NCI-H1436 treated with DMSO at 0.1 percent for 48 hours (cell line): ENCODE data around the gene APOLD1.
"Not testable (repeated sequence)": the region's sequence is repeated elsewhere in the genome, so short reads cannot be mapped to it uniquely, and the experiment has no call there.

Source experiments
- DNase-seq: peaks from one replicate; lab custom pipeline; 2025; lab: John Stamatoyannopoulos, UW

Gene APOLD1

DNA sequence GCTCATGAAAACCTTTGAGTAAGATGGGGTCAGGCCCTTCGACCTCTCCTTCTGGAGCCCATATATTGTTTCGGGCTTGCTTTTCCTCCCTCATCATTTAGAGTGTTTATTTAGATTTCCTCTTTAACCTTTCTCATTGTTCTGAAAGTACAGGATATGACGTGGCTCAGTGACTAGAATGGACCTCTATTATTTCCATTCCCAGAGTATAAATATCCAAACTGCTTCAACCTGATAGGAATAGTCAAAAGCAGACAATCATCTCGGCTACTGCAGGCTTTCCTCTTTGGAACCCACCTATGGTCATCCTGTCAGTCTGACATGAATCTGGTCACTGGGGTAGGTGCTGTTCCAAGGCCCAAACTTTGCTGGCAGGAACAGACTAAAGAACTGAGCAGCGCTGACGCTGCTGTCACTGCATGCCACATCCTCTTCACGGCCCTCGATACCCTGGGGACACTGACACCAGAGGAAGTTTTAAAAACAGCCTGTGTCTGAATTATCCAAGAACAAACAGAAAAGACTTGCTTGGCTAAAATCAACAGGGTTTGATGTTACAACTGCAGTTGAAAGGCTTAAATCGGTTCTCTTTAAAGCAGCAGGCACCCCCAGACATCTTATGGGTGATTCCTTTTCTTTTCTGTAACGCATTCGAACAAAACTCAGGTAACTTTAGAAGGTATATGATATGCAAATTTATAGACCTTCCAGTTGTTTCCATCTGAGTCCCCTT is 22.7 kb downstream of the APOLD1 start:
- DNase-seq = no peak

DNA sequence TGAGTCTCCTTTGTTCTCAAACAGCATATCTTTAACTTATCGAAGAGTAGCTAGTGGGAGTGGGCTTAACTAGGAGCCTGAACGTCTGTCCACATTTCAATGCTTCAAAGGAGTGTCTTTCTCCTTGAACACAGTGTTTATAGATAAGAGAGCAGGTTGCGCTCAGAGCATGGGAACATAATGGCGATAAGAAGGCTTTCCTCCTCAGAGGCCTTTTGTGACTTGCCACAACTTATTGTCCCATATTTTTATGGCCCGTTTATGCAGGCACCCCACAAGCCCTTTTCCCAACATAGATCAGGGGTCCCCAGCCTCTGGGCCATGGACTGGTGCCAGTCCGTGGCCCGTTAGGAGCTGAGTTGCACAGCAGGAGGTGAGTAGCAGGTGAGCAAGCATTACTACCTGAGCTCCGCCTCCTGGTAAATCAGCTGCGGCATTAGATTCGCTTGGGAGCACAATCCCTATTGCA is 25.1 kb downstream of the APOLD1 start:
- no peak for DNase-seq

DNA sequence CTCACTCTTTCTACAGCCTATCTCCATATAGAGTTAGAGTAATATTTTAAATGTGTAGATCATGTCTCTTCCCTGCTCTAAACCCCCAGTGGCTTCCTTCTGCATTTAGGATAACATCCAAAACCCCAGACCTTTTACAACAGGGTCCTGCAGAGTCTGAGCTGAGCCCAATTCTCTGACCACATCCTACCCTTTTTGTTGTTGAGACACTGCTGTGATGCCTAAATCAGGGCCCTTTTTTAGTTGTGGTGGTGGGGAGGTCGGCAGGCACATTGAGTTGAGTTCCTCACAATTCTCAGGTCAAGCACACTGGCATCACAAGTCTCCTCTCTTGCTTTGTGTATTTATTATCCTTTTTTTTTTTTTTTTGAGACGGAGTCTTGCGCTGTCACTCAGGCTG is 25.9 kb downstream of the APOLD1 start:
- no peak for DNase-seq

DNA sequence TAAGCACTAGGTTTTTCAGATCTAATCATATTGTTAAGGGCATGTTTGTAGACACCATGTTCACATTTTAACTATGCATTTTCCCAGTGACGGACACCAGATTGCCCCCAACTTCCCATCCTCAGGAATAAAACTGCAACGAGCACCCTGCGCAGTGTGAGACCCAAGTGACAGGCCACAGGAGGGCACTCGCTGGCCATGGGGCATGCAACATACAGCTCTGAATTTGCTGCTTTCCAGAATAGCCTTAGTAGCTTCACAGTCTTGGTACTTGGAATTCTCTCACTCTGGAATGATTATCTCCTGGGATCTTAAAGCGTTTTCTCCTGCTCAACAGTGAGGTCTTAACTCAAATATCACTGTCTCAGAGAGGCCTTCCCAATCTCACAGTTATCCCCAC is 26.7 kb downstream of the APOLD1 start:
- no peak for DNase-seq

DNA sequence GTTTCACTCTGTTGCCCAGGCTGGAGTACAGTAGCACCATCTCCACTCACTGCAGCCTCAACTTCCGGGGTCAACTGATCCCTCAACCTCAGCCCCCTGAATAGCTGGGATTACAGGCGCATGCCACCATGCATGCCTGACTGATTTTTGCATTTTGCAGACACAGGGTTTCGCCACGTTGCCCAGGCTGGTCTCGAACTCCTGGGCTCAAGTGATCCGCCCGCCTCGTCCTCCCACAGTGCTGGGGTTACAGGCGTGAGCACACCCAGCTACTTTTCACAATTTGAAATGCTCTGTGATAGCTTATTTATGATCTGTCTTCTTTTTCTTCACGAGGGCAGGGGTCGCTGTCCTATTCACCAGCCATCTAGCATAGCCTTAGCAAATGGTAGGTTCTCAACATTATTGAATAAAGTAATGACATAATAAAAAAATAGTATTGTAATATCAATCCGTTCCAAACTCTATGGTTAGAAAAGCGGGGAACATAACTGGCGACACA is 27.2 kb downstream of the APOLD1 start:
- no peak for DNase-seq

DNA sequence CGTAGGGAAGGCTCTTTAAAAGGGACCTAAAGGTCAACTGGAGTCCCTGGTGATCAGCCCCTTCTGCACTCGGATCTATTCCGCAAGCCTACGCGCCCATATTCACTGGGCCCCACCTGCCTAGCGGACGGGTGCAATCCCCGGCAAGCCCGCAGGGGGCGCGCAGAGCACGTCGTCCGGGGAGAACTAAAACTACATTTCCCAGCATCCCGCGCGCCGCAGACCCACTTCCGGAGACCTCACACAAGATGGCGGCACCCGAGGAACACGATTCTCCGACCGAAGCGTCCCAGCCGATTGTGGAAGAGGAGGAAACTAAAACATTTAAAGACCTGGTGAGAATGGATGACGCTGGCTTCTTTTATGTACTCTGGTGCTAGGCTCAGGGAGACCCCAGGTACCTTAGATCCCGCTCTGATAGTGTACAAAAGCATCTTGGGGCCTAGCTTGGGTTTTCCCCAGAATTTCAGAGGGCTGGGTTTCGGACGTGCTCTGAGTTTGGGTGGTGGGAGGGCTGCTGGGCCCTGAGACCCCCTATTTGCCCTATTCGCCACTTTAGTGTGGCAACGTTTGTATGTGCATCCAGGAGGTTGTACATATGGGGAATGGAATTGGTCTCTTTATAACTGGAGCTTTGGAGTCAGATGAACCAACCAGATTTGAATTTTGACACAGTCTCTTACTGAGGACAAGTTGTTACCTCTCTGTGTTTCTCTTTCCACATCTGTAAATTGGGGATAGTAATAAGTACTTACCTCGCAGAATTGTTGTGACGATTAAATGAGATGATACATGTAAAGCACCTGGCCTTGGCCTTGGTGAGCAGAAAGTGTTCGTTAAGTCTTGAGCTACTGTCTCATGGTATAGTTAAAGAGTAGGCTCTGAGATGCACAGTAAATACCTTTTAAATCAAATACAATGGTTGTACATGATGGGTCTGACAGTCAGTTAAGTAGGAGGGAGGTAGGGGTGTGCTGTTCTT is 28.0 kb downstream of the APOLD1 start, which contains the start of gene DDX47:
Gene DDX47 (plus strand): TSS at position 227 of the 982 bp plus-strand sequence. CDS start 22 bp downstream, at position 249.
- no peak for DNase-seq

DNA sequence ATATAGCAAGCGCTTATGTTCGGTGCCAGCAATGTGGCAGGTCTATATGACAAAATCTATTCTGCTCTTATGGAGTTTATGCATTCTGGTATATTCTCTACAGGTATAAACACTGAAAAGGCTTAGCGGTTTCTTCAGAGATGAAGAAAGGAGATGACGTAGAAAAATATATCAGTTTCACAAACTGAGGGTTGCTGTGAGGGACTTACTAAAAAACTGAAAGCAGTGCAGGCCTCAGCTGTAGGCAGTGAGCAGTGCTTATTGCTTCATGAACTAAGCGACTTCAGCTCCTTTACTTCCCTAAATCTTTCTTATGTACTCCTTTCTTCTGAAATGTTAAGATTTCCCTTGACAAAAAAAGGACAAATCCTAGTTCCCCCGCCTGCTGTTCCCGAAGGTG is 32.2 kb downstream of the APOLD1 start:
- no peak for DNase-seq

DNA sequence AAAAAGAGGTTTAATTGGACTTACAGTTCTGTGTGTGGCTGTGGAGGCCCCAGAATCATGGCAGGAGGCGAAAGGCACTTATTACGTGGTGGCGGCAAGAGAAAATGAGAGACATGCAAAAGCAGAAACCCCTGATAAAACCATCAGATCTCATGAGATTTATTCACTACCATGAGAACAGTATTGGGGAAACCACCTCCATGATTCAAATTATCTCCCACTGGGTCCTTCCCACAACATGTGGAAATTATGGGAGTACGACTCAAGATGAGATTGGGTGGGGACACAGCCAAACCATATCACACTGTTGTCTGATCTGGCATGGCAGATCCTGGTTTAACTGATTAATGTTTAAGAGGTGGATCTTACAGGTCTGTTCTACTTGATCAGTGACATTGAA is 33.2 kb downstream of the APOLD1 start:
- DNase-seq = no peak

DNA sequence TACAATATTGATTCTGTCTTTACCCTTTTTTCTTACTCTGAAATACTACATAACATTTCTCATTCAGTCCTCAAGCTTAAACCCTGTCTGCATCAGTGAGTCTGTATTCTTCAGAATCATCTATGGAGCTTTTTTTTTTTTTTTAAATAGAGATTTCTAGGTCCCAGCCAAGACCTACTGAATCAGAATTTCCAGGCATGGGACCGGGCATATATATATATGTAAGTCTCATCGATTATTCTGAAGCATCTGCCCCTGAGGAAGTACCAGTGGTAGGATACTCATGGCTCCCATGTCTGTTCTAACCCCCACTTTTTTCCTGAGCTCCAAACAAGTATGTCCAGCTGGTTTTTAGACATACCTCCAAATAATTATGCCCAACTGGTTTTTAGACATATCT is 33.8 kb downstream of the APOLD1 start:
- DNase-seq = no peak

DNA sequence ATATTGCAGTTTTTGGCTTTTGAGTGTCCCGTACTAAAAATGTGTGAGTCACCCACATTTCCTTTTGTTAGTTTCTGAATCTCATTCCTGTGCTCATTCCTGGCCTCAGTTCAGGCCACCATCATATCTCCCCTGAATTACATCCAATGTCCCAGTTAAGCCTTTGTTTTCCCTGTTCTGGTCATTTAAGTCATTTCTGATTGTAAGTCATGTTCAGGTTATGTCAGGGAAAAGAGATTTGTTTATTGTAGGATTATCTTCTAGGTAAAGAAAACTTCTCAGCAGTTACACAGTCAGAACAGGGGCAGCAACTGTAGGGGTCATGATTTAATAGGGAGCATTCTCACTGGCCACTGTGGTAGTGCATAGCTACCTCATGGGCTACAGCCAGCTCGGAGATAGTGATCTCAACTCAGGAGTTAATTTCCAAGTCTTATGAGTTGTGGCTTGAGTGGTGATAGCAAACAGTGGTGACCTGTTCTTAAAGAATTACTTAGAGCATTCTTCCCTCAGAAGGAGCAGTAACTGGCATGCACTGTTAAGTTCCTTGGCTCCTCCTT is 34.4 kb downstream of the APOLD1 start:
- DNase-seq = no peak

DNA sequence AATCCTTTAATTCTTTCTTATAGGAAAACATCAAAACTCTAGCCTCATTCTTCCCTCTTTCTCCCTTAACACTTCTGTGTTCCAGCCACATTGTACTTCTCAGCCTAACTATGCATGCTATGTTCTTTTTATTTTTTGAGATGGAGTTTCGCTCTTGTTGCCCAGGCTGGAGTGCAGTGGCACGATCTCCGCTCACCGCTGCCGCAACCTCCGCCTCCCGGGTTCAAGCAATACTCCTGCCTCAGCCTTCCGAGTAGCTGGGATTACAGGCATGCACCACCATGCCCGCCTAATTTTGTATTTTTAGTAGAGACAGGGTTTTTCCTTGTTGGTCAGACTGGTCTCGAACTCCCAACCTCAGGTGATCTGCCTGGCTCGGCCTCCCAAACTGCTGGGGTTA is 34.9 kb downstream of the APOLD1 start:
- DNase-seq = not testable (repeated sequence)

DNA sequence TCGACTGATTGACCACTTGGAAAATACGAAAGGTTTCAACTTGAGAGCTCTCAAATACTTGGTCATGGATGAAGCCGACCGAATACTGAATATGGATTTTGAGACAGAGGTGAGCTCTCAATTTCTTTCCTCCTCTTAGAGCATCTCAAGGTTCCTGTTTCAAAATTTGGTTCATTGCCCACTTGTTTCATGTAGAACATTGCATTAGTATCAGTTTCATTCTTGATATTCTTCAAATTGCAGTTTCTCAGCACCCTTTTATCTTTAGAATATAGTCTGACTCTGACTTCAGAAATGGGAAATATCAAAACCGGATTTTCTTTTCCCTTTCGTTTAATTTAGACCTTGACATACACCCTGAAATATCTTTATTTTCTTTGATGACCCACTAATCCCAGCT is 36.5 kb downstream of the APOLD1 start:
- no peak for DNase-seq

DNA sequence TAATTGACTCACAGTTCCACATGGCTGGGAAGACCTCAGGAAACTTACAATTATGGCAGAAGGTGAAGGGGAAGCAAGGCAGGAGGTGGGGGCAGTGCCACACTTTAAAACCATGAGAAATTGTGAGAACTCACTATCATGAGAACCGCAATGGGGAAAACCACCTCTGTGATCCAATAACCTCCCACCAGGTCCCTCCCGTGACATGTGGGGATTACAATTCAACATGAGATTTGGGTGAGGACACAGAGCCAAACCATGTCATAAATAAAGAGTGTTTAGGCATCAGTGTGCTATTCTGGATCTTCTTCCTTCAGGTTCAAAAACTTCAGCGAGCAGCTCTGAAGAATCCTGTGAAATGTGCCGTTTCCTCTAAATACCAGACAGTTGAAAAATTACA is 37.4 kb downstream of the APOLD1 start:
- no peak for DNase-seq

DNA sequence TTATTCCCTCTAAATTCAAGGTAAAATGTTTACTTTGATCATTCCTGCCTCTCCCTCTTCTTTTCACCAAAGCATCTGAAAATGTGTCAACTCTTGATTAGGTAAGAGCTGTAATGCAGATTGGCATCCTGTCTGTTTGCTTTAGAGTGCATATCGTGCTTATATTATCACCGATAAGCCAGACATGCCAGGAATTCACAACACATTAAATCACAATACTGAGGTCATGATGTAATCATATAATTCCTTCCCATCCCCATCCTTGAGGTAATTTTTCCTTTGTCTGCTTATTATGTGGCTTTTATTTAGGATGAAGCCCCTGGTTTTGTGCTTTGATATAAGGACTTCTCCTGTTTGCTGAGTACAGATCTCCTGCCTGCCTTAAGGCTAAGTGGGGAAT is 37.8 kb downstream of the APOLD1 start:
- DNase-seq = no peak

DNA sequence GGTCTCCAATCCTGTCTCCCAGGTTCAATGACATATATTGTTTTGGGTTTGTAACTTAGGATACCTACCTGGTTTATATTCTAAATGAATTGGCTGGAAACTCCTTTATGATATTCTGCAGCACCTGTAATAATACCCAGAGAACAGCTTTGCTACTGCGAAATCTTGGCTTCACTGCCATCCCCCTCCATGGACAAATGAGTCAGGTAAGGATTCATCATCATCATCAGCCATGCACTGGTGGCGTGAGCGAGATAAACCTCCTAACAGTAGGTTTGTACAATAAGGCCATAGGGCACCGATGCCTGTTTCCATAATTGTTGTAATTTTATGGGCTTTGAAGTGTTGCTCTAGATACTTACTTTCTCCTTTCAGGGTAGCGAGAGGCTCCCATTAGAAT is 38.4 kb downstream of the APOLD1 start:
- DNase-seq = no peak

DNA sequence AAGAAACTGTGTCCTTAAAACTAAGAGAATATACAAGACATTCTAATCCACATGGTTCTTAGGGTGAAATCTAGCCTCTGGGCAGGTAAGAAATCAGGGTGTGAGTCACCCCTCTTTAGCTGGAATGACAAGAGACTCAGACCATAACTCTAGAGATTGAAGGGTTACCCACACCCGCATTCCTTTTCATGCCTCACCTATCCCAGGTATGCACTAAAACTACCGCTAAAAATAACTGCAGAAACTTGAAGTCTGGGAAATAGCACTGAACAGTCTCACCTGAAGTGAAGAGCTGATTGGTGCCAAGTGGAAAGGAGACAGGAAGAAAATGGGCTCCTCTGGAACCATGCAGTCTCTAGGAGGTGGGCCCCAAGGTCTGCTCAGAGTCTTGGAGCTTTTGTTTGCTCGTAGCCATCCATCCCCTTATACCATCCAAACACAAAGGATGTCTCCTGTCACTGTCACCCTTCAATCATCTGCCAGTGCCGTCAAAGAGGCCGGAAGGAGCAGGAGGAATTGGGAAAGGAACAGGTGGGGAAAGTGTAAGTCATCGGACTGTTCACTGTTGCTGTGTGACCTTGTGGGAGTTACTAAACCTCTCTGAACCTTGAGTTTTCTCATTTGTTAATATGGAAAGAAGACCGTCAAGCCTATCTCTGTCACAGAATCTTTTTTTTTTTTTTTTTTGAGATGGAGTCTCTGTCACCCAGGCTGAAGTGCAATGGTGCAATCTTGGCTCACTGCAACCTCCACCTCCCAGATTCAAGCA is 50.1 kb downstream of the APOLD1 start:
- no peak for DNase-seq

DNA sequence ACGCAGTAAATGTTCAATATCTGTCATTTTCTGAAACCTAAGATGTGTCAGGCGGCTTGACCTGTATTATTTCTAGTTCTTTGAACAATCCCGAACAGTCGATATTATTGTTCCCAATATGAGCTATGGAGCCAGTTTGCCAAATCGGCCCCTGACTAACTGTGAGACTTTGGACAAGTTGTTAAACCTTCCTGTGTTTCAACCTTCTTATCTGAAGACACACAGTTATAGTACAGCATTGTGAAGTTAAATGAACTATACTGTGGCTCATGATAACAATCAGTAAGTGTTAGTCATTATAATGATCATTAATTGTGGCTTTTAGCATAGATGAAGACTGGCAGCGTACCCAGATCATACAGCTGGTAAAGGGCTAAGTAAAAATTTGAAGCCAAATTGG is 51.1 kb downstream of the APOLD1 start:
- no peak for DNase-seq

DNA sequence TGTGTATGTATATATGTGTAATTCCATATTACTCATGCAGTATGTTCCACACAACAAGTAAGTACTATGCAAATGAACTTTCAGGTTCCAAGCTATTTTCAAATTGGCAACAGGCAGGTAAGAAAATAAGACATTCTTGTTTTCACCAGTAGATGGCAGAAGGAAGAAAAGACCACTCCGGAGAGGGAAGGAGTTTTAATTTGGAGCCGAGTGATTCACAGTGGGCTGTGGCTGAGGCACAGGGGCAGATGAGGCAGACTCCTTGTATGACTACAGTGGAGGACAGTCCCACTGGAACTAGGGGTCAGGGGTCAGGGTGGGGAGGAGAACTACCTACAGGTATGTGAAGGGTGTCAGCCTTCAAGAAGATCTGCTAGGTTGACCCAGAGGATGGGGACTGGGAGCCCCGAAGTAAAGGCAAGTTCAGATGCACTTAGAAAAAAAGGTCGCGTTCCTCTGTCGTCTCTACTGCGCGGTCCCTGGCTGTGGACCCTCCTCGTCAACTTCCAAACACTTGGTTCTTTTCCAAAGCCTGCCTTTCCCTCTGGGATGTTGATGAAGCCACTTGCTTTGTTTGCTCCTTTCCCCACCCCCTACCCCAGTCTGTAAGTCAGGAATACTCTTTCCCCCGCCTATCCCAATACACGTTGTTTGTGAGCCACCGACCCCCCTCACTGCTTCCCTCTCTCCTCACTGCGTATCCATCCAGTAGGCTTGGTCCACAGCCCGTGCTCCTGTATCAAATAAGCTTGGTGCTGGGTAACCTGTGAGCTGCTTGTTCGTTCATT is 51.8 kb downstream of the APOLD1 start:
- no peak for DNase-seq

DNA sequence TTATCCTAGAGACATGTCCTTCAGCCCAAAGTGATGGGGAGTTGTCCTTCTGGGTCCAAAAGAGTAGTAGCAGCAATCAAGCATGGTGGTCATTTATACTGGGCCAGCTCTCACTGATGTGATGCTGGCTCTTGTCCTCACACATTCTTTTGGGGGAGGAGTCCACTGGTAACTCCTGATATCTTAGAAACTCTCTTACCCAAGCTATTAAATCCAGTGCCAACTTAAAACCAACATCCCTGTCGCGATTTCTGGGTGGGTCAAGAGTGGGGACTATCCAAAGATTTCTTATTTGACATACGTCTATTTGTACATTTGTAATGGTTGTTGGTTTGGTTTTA is 52.3 kb downstream of the APOLD1 start:
- no peak for DNase-seq

DNA sequence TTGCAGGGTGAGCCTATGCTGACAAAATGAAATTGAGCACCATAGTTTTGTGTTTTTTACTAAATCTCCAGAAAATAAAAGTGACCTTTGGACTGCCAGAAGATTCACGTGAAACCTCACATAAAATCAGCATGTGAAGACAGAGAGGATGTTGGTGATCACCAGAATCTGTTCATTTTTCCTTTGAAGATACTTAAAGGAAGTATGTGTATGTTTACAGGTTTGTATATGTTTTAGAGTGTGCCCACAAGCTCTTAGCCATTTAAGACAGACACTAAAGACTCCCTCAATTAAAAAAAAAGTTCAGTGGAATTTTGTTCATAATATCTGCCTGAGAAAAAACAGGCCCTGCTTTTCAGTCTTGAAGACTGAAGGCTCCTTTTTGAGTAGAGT is 53.5 kb downstream of the APOLD1 start:
- no peak for DNase-seq

DNA sequence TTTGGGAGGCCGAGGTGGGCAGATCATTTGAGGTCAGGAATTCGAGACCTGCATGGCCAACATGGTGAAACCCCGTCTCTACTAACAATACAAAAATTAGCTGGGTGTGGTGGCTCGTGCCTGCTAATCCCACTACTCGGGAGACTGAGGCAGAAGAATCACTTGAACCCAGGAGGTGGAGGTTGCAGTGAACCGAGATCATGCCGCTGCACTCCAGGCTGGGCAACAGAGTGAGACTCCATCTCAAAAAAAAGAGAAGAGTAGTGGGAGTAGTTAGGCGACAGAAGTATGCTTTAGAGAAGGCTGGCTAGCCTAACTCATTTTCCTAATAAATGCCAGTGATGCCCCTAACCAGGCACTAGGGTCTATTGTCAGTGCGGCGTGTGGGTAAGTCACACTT is 54.0 kb downstream of the APOLD1 start:
- DNase-seq = not testable (repeated sequence)
